HG02623 (cell line): ENCODE measurements around the gene DOCK8.
"Not testable (repeated sequence)": the region's sequence is repeated elsewhere in the genome, so short reads cannot be mapped to it uniquely, and the experiment has no call there.

Experiments
- ATAC-seq: cut with Tn5 transposase; IDR thresholded peaks from one replicate; pipeline ENCODE4 v1.9.1; 2021; ENCODE audit warnings: moderate library complexity; ENCODE audit not compliant: unreplicated experiment

The DOCK8 gene

DNA sequence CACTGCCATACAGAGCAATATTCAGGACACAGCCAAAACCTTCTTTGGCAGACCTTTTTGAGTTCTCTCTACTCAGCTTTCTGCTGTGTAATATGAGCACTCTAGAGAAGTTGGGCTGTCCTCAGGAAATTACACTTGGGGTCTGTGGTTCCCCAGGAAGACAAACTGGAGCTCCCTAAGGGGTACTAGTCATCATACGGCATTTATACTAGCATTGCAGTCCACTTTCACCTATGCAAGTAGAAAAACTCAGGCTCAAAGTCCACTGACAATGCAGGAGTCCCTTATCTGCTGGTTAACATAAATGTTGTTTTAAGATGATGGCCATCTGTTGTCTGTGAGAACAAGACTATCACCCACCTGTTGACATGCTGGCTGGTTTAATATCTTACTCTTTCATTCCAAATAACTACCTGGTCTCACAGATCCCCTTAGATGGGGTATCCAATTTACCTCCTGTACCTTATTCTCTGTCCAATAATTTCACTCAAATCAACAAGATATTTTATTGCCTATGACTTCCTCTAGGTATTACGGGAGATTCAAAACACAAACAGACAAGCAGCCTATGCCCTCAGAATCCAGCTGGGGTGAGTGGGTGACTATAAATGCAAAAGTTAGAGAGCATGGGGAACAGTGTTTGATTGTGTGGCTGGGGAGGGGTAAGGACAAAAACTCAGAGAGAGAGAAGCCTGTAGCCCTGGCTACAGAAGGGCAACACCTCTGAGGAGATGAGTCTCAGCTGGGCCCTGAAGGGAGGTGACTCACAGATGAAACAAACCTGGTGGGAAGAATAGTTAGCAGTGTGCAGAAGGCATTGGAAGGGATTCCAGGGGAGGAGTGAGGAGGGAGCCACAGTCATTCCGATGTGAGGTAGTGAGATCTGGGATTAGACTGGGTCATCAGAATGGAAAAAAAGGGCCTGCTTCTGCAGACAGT, 10.2 kb downstream of the DOCK8 start:
- ATAC-seq: no peak

DNA sequence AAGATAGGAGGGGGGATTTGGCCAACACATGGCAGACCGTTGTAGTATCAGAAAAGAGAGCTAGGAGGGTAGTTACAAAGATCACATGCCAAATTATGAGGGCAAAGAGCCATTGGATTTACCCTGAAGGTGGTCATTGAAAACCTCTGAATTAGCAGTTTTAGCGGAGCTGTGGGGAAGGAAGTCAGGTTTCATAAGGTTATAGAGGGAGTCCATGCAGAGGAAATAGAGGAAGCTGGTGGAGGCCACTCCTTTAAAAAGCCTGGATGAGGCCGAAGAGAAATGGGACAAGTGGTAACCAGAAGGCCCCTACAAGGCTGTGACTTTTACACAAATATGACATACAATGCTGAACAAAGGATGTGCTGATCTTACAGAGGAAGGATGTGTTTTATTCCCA, 13.2 kb downstream of the DOCK8 start:
- ATAC-seq: no peak

DNA sequence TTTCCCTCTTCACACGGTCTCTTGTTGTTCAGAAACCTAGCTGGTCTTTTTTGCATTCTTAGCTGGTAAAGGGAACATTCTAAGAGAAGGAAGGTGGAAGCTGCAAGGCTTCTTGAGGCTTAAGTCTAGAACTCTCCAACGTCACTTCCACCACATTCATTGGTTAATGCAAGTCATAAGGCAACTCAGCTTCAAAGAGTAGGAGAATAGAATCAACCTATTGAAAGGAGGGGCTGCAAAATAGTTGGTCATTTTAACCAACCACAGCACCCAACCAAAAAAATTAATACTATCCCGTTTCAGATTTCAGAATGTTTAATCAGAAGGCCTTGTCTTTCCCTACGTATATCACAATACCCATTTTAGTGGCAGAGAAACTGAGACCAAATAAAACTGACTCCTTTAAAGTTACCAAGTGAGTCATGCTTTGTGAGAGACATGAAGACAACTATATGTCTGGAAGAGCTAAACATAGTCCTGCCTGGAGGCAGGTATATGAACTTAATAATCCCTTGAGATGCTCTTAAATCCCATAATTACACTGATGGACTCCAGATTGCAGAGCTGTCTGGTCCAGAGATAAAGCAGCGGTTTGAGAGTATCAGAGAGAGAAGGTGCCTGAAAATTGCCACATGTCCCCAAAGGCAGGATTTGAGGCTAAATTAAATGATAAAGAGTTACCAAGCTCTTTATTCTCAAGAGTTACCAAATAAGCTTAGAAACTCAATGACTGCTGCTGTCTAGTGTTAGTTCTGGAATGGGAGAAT, 14.4 kb downstream of the DOCK8 start:
- ATAC-seq: no peak

DNA sequence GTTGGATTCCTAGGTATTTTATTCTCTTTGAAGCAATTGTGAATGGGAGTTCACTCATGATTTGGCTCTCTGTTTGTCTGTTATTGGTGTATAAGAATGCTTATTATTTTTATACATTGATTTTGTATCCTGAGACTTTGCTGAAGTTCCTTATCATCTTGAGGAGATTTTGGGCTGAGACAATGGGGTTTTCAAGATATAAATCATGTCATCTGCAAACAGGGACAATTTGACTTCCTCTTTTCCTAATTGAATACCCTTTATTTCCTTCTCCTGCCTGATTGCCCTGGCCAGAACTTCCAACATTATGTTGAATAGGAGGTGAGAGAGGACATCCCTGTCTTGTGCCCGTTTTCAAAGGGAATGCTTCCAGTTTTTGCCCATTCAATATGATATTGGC, 17.0 kb downstream of the DOCK8 start:
- ATAC-seq: not testable (repeated sequence)

DNA sequence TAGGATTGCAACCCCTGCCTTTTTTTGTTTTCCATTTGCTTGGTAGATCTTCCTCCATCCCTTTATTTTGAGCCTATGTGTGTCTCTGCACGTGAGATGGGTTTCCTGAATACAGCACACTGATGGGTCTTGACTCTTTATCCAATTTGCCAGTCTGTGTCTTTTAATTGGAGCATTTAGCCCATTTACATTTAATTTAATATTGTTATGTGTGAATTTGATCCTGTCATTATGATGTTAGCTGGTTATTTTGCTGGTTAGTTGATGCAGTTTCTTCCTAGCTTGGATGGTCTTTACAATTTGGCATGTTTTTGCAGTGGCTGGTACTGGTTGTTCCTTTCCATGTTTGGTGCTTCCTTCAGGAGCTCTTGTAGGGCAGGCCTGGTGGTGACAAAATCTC, 19.0 kb downstream of the DOCK8 start:
- not testable (repeated sequence) for ATAC-seq

DNA sequence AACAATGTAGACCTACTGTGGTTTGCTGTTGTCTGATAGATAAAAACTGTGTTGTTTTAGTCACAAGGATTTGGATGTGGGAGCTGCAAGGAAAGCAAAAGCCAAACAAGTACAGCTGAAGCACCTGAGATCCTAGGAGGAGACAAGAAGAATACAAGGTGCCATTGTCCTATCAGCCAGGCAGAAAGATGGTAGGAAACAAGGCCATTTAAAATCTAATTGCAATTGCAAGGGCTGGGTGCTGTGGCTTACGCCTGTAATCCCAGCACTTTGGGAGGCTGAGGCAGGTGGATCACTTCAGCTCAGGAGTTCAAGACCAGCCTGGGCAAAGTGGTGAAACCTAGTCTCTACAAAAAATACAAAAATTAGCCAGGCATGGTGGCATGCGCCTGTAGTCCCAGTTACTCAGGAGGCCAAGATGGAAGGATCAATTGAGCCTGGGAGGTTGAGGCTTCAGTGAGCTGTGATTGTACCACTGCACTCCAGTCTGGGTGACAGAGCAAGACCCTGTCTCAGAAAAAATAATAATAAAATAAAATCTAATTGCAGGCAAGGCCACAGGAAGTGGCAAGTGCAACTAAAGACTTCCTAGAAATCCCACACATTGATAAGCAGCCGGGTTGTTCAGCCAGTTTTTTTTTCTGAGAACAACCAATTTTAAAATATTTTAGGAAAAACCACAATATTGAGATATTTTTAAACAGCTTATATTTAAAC, 22.6 kb downstream of the DOCK8 start:
- ATAC-seq: no peak

DNA sequence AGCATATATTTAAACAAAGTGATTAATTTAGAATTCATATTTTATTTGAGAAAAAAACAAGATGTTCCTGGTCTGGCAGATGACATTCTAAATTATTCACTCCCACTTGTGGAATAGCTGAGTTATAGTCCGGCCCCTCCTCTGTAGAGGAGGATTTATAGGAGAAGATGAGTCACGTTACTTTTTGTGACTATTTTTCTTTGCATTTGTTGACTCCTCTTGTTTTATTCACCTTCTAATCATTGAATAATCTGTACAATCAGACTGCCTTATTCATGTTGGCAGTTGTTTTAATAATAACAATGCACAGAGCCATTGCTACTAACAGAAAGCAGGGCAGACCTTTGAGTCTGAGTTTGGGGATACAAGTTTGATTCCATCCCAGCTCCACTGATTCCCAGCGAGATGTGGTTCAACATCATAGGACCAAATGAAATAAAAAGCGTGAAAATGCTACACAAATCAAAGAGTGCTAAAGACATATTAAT, 23.2 kb downstream of the DOCK8 start:
- no peak for ATAC-seq

DNA sequence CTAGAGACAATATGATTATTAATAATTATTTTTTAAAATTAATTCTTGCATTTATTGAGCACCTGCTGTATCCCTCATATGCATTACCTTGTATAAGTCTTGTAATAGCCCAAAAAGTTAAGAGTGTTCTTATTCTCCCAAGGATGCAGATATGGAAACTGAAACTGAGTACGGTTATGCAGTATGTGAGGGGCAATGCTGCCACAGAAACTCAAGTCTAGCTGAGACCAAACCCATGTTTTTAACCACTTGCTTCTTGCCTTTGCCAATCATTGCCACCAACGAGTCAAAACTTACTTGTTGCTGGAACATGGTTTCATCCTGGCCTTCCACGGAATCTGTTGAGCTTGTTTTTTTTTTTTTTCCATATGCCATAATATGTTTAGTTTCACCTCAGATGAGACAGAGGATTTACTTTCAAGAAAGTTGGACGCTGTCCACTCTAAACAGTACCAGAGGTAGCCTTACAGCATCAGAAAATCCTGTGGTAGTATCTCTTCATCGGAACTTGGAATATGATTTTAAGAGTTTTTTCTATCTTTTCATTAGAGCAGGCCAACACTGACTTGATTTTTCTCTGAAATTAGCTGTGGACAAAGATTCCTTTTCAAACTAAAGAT, 27.9 kb downstream of the DOCK8 start:
- ATAC-seq: no peak

DNA sequence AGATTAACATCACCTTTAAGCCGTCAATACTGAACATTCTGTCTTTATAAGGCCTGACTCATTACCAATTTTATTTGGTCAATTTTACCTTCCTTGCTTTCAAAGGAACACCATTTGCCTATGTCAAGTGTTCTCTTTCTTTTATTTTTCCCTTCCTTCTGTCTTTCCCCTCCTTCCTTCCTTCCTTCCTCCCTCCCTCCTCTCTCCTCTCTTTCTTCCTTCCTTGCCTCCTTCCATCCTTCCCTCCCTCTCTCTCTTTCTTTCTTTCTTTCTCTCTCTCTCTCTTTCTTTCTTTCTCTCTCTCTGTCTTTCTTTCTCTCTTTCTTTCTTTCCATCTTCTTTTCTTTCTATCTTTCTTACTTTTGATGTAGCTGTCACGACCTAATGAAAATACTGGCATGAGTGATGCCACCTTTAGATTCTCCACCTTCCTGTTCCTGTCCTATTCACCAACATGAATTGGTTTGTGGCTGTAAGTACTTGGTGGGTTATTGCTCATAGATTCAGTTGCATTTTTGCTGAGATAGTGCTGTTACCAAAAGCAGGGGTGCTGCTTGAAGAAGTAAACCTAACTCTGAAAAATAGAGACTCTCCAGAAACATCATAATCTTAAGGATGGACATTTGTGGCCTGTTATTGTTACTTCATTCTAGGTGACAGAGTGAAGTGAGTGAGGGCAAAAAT, 33.8 kb downstream of the DOCK8 start:
- ATAC-seq: no peak

DNA sequence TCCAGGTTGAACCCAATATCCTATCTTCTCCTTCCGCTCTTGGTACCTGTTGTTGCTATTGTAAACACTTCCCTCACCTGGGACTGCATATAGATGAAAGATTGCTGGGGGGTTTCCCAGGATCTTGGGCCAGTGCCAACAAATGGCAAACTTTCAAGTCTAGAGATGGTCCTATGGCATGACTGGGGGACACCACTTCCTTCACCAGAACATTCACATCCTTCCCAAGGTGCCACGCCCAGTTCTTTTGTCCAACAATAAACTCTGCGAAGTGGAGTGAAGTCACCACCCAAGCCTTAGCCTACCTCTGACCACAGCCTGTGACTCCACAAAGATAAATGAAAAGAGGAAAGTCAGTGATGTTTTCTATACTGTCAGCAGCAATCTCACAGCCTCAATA, 34.4 kb downstream of the DOCK8 start:
- ATAC-seq: no peak

DNA sequence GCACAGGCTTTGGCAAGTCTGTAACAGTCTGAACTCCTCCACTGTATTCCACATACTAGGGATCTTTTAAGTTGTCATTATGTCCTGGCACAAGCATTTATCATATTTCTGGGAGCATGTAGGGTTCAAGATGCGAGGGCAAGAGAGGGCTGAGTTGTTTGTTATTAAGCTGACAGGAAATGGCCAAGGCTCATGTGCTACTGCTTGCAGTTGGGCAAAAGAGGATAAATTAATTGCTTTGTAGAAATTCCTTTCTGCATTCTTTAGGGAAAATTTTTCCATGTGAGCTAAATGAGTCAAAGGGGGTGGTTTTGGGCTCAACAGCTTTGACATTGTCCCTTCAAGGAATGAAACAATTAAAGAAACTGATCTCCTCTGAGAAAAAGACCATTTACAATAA, 35.4 kb downstream of the DOCK8 start:
- no peak for ATAC-seq

DNA sequence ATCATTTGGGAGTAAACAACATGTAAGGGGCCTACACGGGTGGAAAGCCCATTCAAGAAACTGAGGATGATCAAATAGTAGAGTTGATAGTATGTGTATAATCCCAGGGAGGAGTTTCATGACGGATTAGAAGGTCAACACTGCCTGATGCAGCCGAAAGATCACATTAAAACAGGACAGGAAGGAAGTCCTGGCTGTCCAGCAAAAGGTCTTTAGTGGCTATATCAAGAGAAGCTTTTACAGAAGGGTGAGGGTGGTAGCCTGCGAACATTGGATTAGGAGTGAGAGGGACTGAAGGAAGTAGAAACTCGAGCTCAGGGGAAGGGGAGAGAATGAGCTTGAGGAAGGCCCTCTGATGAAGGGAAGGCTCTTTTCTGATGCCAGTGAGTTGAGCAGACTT, 36.0 kb downstream of the DOCK8 start:
- no peak for ATAC-seq

DNA sequence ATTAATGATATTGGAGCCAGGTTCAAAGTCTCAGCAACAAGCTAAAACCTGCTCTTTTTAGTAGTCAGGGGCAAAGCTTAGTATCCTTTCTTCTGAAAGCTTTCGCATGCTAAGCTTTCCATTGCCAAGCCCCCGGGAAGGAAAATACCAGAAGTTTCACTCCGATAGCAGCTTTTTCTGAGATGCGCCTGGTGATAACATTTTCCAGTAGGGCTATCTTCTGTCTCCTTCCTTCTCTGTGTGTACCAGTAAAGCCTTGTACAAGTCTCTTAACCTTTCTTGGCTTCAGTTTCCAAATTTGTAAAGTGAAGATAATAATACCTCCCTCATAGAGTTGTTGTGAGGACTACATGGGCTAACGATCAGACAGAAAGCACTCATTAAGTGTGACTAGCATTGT, 36.7 kb downstream of the DOCK8 start:
- ATAC-seq: no peak

DNA sequence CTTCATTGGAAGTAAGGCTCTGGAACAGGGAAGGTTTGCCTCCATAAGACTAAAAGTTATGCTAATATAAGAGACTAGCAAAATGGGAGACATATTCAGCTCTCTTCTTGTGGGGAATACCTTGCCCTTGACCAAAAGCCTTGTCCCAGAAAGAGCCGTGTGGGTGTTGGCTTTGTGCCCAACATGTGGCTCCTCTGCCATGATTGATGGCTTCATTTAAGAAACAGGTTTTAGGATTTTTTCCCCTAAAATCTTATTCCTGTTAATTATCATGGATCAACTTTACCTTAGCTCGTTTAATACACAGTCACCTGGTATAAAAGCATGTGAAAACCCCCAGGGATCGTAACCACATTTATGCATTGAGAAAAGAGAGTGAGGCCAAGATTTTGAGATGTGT, 38.9 kb downstream of the DOCK8 start:
- no peak for ATAC-seq

DNA sequence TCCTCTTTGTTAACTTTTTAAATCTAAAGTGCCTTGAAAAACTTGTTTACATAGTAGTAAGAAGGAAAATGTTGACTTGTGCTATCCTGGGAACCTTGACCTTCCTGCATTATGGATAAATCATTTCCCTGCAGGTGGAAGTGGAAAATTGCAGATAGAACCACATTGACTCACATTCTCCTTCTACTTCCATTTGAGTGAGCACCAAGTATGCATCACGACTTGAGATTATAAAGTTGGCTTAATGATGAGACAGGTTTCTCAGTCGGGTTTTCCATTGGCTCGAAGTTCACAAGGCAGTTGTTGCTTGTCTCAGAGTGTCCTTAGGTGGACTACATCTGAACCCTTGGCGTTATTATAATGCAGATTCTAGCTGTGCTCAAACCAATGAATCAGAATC, 39.9 kb downstream of the DOCK8 start:
- ATAC-seq: no peak

DNA sequence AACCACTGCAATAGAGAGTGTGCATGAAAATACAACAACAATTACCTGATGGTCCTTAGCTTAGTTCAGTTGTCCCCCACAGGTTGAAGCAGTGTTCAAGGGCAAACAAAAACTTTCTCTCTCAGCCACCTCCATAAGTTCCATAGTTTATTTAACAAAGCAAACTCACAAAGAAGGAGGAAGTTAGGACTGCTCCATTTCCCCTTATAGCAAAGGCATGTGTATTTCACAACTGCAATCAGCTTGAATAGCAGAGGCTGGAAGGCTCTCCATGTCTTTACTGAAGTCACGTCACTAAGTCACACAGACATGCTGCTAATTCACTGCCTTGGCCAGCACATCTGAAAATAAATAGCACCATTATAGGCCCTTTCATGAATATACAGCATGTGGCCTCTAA, 43.3 kb downstream of the DOCK8 start:
- ATAC-seq: no peak

DNA sequence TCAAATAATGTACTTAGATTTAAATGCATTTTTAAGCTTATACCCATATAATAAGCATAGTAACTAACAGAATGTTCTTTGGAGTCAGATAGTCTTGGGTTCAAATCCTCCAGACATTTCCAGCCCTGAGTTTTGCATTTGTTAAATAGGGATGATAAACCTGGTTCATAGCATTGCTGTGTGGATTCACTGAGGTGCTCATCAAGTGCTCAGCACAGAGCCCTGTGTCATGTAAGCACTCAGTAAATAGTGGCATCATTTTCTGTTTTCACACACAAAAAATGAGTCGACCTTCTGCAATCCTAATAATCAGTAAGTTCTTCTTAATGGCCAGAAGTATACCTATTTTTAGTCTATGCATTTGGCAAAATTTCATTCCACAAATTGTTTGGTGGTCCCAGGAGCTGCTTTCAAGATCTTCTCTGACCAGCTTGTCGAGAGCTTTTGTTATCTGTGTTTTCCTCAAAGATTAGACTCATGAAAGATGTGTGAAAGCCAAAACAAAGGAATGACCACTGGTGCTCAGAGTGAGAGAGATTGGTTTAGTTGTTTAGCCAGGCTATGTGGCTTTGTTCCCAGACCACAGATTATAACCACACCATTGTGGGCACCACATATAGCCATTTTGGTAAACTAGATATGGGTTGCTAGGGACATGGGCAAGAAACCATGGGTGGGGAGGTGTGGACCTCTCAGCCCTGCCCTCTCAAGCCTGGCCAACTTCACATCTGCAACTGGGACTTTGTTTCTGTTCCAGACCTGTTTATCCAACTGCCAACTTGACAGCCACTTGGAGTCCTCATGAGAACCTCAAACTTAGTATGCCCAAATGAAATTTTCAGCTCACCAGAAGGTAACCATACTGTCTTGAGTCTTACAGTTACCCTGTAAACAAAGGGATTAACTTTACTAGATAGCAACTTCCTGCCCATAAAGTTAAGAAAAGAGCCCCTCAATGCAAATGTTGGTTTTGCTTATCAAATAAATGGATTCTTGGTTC, 45.0 kb downstream of the DOCK8 start:
- no peak for ATAC-seq

DNA sequence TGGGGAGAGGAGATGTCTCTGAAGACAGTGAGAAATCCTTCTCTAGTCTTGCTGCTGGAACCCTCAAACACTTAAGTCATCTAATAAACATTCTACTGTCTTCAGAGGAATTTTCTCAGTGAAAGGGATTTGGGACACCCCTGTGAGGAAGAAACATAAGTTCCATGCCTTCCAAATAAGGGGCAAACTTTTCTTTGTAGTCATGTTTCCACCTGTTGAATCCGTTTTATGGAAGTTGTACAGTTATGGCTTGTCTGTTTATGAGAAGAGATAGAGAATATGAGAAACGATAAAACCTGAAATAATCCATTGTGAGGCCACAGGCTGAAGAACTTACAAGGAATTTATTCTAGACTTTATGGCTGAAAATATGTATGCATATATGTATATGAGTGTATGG, 49.6 kb downstream of the DOCK8 start:
- ATAC-seq: no peak

DNA sequence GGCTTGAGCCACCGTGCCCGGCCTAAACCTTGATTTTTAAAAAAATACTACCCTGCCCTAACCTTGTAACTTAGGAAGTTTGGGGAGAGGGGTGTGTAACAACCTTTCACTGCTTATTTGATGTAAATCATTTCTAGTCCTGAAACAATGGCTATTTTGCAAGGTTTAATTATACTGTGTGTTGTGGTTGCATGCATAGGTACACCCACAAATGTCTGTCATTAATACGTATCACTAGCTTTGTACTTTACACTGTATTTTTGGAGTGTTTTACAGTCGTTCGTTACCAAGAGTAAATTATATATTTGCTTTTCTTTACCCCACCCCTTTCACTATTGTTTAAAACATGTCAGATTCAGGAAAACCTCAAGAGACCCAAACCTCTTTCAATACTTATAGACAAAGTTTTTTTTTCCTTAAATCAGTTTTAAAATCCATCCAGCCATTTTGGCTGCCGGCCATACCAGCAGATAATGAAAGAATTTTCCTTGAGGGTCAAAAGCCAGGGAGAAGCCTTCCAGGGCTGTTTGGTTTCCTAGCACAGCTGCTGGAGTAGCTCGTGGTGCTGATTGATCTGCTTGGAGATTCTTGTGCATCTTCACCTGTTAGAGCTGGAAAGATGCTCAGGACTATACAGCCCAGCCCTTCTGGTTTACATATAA, 50.7 kb downstream of the DOCK8 start:
- ATAC-seq: no peak
